Activated B cell treated with CpG ODN at 0.5 μM for 24 hours (primary cell): ENCODE results near the gene EML5. TPM values are rescaled to one million over a fixed set of nuclear protein-coding genes. Genes with fewer than 3 reads are reported as not detected.

Experiments used
- ATAC-seq: fragments of 200-7000 bp; cut with Tn5 transposase; one replicate; pipeline ENCODE4 v1.10.0; 2021; ENCODE audit warnings: low read depth, mild to moderate bottlenecking, moderate library complexity
- CTCF ChIA-PET: fragments of 350-600 bp; sonication (Branson Sonifier 250); formaldehyde crosslinking; loops from one replicate; lab custom pipeline; 2021; ENCODE audit warnings: antibody characterized with exemption; lab: Charles Lee
- POLR2A ChIA-PET: fragments of 350-600 bp; sonication (Branson Sonifier 250); formaldehyde crosslinking; loops from one replicate; lab custom pipeline; 2021; ENCODE audit warnings: antibody characterized with exemption; lab: Charles Lee
- DNase-seq: peaks from one replicate; pipeline ENCODE4 v3.0.0; 2022
- H3K27ac Mint-ChIP-seq: one replicate; pipeline ENCODE4 v1.8.0; 2020; ENCODE audit warnings: mixed read lengths
- H3K27me3 Mint-ChIP-seq: one replicate; pipeline ENCODE4 v1.8.0; 2021; ENCODE audit warnings: mixed read lengths
- H3K36me3 Mint-ChIP-seq: one replicate; pipeline ENCODE4 v1.8.0; 2021; ENCODE audit warnings: low read depth, mixed read lengths
- H3K4me1 Mint-ChIP-seq: one replicate; pipeline ENCODE4 v1.8.0; 2021; ENCODE audit warnings: mixed read lengths
- H3K4me3 Mint-ChIP-seq: one replicate; pipeline ENCODE4 v1.8.0; 2020; ENCODE audit warnings: mild to moderate bottlenecking, mixed read lengths
- H3K9me3 Mint-ChIP-seq: one replicate; pipeline ENCODE4 v1.8.0; 2020; ENCODE audit warnings: mixed read lengths
- CTCF ChIP-seq: fragments of 200-600 bp; IDR thresholded peaks from one replicate; pipeline ENCODE4 v1.8.0; 2022; ENCODE audit warnings: antibody characterized with exemption, mild to moderate bottlenecking
- intact Hi-C: fragments of 100-400 bp; cut with micrococcal nuclease; formaldehyde crosslinking; loops from one replicate; pipeline ENCODE4 v1.15.1; 2024
- total RNA-seq: library from RNA; stranded (reverse); gene quantifications from 2 replicates; pipeline ENCODE4 v1.2.3, GENCODE V29; 2022

Gene EML5
- total RNA-seq, 1 donor from 2014 or later: 5.0 TPM

- no peaks in the 10 kb centered on the region for H3K36me3 Mint-ChIP-seq
- ChIA-PET POLR2A (no interaction called here), CTCF (no interaction called here)
- H3K27me3 Mint-ChIP-seq: peaks cover 25% of the 10 kb centered on the region
- TF ChIP-seq CTCF: no peak
- H3K9me3 Mint-ChIP-seq: peaks cover 3% of the 10 kb centered on the region
- no peaks in the 10 kb centered on the region for H3K4me1 Mint-ChIP-seq
- ATAC-seq (no peak), DNase-seq (no peak)
- H3K27ac Mint-ChIP-seq: no peak overlapping the region
- no peak overlapping the region for H3K4me3 Mint-ChIP-seq
- intact Hi-C loops: loop anchor here (10.0 kb wide), 2 partner anchors 235 to 1535 kb away; partner anchors contain the start of genes NRDE2 and ZC3H14
These were observed 6.8 kb upstream of the EML5 start for GRCh38 chr14:88799522-88799921.

GRCh38 chr14:88798156-88798555 lies 5.4 kb upstream of the EML5 start:
- DNase-seq: no peak
- intact Hi-C loops: loop anchor here (10.0 kb wide), 2 partner anchors 233 to 1537 kb away; partner anchors contain the start of genes NRDE2 and ZC3H14
- ChIA-PET CTCF (no interaction called here), POLR2A (no interaction called here)
- H3K9me3 Mint-ChIP-seq: peaks cover 3% of the 10 kb centered on the region
- H3K27ac Mint-ChIP-seq: no peak overlapping the region
- H3K27me3 Mint-ChIP-seq: peaks cover 16% of the 10 kb centered on the region
- TF ChIP-seq CTCF: no peak
- no peak for ATAC-seq
- H3K4me3 Mint-ChIP-seq: no peak overlapping the region
- peaks cover 3% of the 10 kb centered on the region for H3K4me1 Mint-ChIP-seq
- no peaks in the 10 kb centered on the region for H3K36me3 Mint-ChIP-seq

GRCh38 chr14:88793259-88793625 lies 489 bp upstream of the EML5 start:
- peak overlapping the region; percentile 65 for H3K27ac Mint-ChIP-seq
- H3K9me3 Mint-ChIP-seq: no peaks in the 10 kb centered on the region
- DNase-seq (no peak), ATAC-seq (no peak)
- peaks cover 2% of the 10 kb centered on the region for H3K36me3 Mint-ChIP-seq
- intact Hi-C loops: loop anchor here (2.0 to 10.0 kb wide), 8 partner anchors 228 to 1606 kb away; partner anchors contain the start of genes EFCAB11, GALC, NRDE2 and PSMC1
- TF ChIP-seq CTCF: no peak
- peaks cover 24% of the 10 kb centered on the region for H3K4me1 Mint-ChIP-seq
- H3K27me3 Mint-ChIP-seq: no peaks in the 10 kb centered on the region
- H3K4me3 Mint-ChIP-seq: peak overlapping the region; percentile 89
- ChIA-PET POLR2A (interaction anchor here (1.5 kb wide), 2 partner anchors 31 to 1163 kb away, joined by 4 to 8 read pairs; partner anchors contain the start of genes TDP1 and TTC8), CTCF (interaction anchor here (1.0 to 1.3 kb wide), 2 partner anchors 31 to 301 kb away, joined by 3 to 4 read pairs; partner anchors contain the start of gene TTC8)

GRCh38 chr14:88791629-88792472 lies 902 bp downstream of the EML5 start:
- peaks cover 26% of the 10 kb centered on the region for H3K4me1 Mint-ChIP-seq
- ATAC-seq (no peak), DNase-seq (no peak)
- H3K4me3 Mint-ChIP-seq: peak overlapping the region; percentile 89
- intact Hi-C loops: loop anchor here (1.0 to 10.0 kb wide), 11 partner anchors 32 to 1607 kb away; partner anchors contain the start of genes EFCAB11, GALC, NRDE2 and PSMC1
- no peak for TF ChIP-seq CTCF
- ChIA-PET CTCF (interaction anchor here (1.0 to 1.7 kb wide), 4 partner anchors 24 to 299 kb away, joined by 3 to 5 read pairs (median 4); partner anchors contain the start of gene TTC8), POLR2A (interaction anchor here (1.5 kb wide), 2 partner anchors 33 to 1164 kb away, joined by 4 to 8 read pairs; partner anchors contain the start of genes TDP1 and TTC8)
- H3K27me3 Mint-ChIP-seq: no peaks in the 10 kb centered on the region
- peaks cover 2% of the 10 kb centered on the region for H3K36me3 Mint-ChIP-seq
- no peaks in the 10 kb centered on the region for H3K9me3 Mint-ChIP-seq
- peak overlapping the region; percentile 71 for H3K27ac Mint-ChIP-seq

GRCh38 chr14:88791252-88791621 lies 1.5 kb downstream of the EML5 start:
- Mint-ChIP-seq H3K27me3 (no peaks in the 10 kb centered on the region), H3K9me3 (peaks cover 3% of the 10 kb centered on the region), H3K36me3 (peaks cover 2% of the 10 kb centered on the region), H3K4me3 (peak overlapping the region; percentile 89), H3K27ac (no peak overlapping the region), H3K4me1 (peaks cover 29% of the 10 kb centered on the region)
- no peak for ATAC-seq
- ChIA-PET CTCF (interaction anchor here (1.7 kb wide), 1 partner anchor 124 kb away, joined by 5 read pairs; no protein-coding TSS in a partner anchor), POLR2A (no interaction called here)
- no peak for DNase-seq
- intact Hi-C loops: loop anchor here (5.0 to 10.0 kb wide), 5 partner anchors 226 to 1544 kb away; partner anchors contain the start of genes GALC, NRDE2, PSMC1 and ZC3H14
- no peak for TF ChIP-seq CTCF
